Measurements from ENCODE around the gene MEG3.
"Not testable (repeated sequence)": the region's sequence is repeated elsewhere in the genome, so short reads cannot be mapped to it uniquely, and the experiment has no call there.

MEG3 gene

GRCh38 chr14:100789460-100790417 lies 36.2 kb upstream of the MEG3 start:
- no peak for DNase-seq

GRCh38 chr14:100790502-100791347 lies 35.2 kb upstream of the MEG3 start:
- DNase-seq: no peak

- DNase-seq: no peak
Observed at GRCh38 chr14:100791348-100791735, 34.6 kb upstream of the MEG3 start.

- no peak for DNase-seq
Observed at GRCh38 chr14:100791995-100792394, 33.9 kb upstream of the MEG3 start.

- no peak for DNase-seq
Observed at GRCh38 chr14:100796946-100797345, 29.0 kb upstream of the MEG3 start.

- no peak for DNase-seq
Observed at GRCh38 chr14:100800041-100800440, 25.9 kb upstream of the MEG3 start.

- DNase-seq: not testable (repeated sequence)
Observed at GRCh38 chr14:100801433-100801832, 24.5 kb upstream of the MEG3 start.

- DNase-seq: no peak
Observed at GRCh38 chr14:100802179-100802578, 23.7 kb upstream of the MEG3 start.

- DNase-seq: no peak
Observed at GRCh38 chr14:100802766-100803165, 23.2 kb upstream of the MEG3 start.

- no peak for DNase-seq
Observed at GRCh38 chr14:100803226-100803625, 22.7 kb upstream of the MEG3 start.

- no peak for DNase-seq
Observed at GRCh38 chr14:100803676-100804075, 22.2 kb upstream of the MEG3 start.

- no peak for DNase-seq
Observed at GRCh38 chr14:100804138-100804537, 21.8 kb upstream of the MEG3 start.

GRCh38 chr14:100804558-100805309 lies 21.2 kb upstream of the MEG3 start:
- DNase-seq: no peak

- no peak for DNase-seq
Observed at GRCh38 chr14:100806386-100806785, 19.5 kb upstream of the MEG3 start.

- DNase-seq: no peak
Observed at GRCh38 chr14:100807496-100807895, 18.4 kb upstream of the MEG3 start.

GRCh38 chr14:100807979-100808734 lies 17.8 kb upstream of the MEG3 start:
- no peak for DNase-seq

GRCh38 chr14:100810435-100810834 lies 15.5 kb upstream of the MEG3 start:
- no peak for DNase-seq

- DNase-seq: no peak
Observed at GRCh38 chr14:100810861-100811461, 15.0 kb upstream of the MEG3 start.

- no peak for DNase-seq
Observed at GRCh38 chr14:100813291-100813690, 12.6 kb upstream of the MEG3 start.

GRCh38 chr14:100815478-100816285 lies 10.2 kb upstream of the MEG3 start:
- DNase-seq: no peak
